Measurements from ENCODE around the gene RELCH. TPM values are rescaled to one million over a fixed set of nuclear protein-coding genes. Genes with fewer than 3 reads are reported as not detected.

RELCH gene
- total and polyA plus RNA-seq, 2 of the 13 experiments (the other 11 are each of a cell fraction or from before 2014, with no cell fraction given): 5.6 to 31.7 TPM

DNA sequence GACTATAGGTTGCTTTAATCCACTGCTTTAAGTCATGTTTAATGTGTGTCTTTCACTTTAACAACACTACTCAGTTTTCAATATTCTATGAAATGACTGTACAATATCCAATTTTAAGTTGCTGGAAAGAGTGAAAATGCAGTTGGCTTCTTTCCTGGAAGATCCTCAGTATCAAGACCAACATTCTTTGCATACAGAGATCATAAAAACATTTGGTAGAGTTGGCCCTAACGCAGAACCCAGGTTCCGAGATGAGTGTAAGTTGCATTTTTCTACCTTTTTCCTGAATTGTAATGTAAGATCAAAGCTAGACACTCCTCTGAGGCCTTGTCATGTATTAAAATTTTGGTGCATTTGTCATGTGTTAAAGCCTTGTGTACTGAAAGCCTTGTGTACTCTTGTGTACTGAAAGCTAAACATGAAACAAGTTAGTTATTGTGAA lies 95.2 kb downstream of the RELCH start (continued):
- TF ChIP-seq, protein P1, sequence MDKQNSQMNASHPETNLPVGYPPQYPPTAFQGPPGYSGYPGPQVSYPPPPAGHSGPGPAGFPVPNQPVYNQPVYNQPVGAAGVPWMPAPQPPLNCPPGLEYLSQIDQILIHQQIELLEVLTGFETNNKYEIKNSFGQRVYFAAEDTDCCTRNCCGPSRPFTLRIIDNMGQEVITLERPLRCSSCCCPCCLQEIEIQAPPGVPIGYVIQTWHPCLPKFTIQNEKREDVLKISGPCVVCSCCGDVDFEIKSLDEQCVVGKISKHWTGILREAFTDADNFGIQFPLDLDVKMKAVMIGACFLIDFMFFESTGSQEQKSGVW (CRISPR knock-in tag; IDR thresholded peaks at IDR 0.05; ENCODE audit: borderline replicate concordance): no peak

DNA sequence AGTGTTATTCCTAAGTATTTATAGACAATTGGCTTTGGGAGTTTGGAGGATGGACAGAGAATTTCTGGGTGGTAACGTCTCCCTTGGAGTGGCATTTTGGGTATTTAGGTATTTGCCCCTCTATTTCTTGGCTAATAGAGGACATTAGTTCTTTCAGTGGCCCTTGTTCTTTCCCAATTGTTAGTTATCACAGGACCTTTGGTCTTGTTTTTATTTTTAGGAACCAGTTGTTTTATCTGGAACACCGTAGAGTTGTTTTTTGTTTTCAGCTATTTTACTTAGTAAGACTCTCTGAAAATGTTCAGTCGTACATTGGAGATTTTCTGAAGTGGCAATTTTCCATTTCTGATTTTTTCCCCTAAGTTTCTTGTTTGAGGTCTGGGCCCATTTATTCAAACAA lies 97.6 kb downstream of the RELCH start:
- no peaks in the 10 kb centered on the region; a peak in 1 of 5 replicates for H3K27me3 ChIP-seq (ENCODE audit: control insufficient read depth in 1 of 2, insufficient read depth in 2 of 2, low read length in 2 of 2)
- H4K20me1 ChIP-seq (ENCODE audit: insufficient read depth, low read length): no peaks in the 10 kb centered on the region
- no peak overlapping the region for H2AFZ ChIP-seq (ENCODE audit: low read length)
- ATAC-seq: no peak
- no peak overlapping the region for H3K4me2 ChIP-seq (ENCODE audit: low read depth, low read length)
- intact Hi-C loops (cut with micrococcal nuclease; ENCODE audit: unreplicated experiment) (no loop called here), in situ Hi-C loops (cut with HindIII; ENCODE audit: extremely low pct_ligation_motif_present, low pct_unique_long_range_greater_than_20kb) (no loop called here)
- POLR2A ChIA-PET: no interaction called here
- no peak overlapping the region for H3K27ac ChIP-seq (ENCODE audit: extremely low read length, insufficient read depth, low read length)
- 95% methylated on average over 3 of the region's 3 CpGs for WGBS (ENCODE audit: low lambda C conversion rate)
- H3K4me3 ChIP-seq (replicated peaks in 1 of 3; ENCODE audit: insufficient read depth in 1 of 3, low read depth in 2 of 3, low read length in 3 of 3): no peak overlapping the region
- no peaks in the 10 kb centered on the region for H3K79me2 ChIP-seq (ENCODE audit: insufficient read depth, low read length)
- FAIRE-seq: no peak
- peaks cover 2 to 25% of the 10 kb centered on the region in 2 experiments; a peak in 4 of 5 replicates for H3K36me3 ChIP-seq (replicated peaks in 1 of 2; ENCODE audit: control insufficient read depth in 1 of 2, insufficient read depth in 2 of 2, low read length in 2 of 2)
- TF ChIP-seq SRY (CRISPR knock-in tag; IDR thresholded peaks at IDR 0.05) (no peak), MYC (CRISPR knock-in tag; IDR thresholded peaks at IDR 0.05; ENCODE audit: borderline replicate concordance) (no peak)
- H3K9ac ChIP-seq (ENCODE audit: insufficient read depth, low read depth, low read length): no peak overlapping the region
- BruUV-seq (replicated peaks): no TSS peak
- no peaks in the 10 kb centered on the region for H3K9me3 ChIP-seq (ENCODE audit: low read length)
- DNase-seq (ENCODE audit: low spot score): no peak
- CTCF ChIA-PET (ENCODE audit: low intra/inter-chr PET ratio, low total read pairs): no interaction called here
- H3K4me1 ChIP-seq (ENCODE audit: insufficient read depth, low read length): peaks cover 32% of the 10 kb centered on the region

DNA sequence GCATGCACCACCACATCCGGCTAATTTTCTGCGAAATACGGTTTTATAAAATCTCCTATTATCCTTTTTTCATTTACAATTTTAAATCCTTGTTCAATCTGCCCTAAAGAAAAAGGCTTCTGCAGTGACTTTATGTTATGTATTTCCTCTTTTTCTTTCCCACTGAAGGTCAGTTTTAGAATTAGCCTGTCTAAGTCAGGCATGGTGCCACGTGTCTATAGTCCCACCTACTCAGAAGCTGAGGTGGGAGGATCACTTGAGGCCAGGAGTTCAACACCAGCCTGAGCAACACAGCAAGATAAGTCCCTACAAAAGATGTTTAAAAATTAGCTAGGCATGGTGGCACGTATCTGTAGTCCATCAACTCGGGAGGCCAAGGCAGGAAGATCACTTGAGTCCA lies 98.2 kb downstream of the RELCH start:
- H4K20me1 ChIP-seq (ENCODE audit: insufficient read depth, low read length): no peaks in the 10 kb centered on the region
- no peak overlapping the region for H3K4me2 ChIP-seq (ENCODE audit: low read depth, low read length)
- BruUV-seq (replicated peaks): no TSS peak
- CTCF ChIA-PET (ENCODE audit: low intra/inter-chr PET ratio, low total read pairs): no interaction called here
- WGBS (ENCODE audit: low lambda C conversion rate): 95% methylated on average over 6 of the region's 6 CpGs
- peaks cover 32% of the 10 kb centered on the region for H3K4me1 ChIP-seq (ENCODE audit: insufficient read depth, low read length)
- no peak overlapping the region for H3K27ac ChIP-seq (ENCODE audit: extremely low read length, insufficient read depth, low read length)
- DNase-seq (ENCODE audit: low spot score) (no peak), ATAC-seq (no peak), FAIRE-seq (no peak)
- peaks cover 2 to 21% of the 10 kb centered on the region in 2 experiments; a peak in 4 of 5 replicates for H3K36me3 ChIP-seq (replicated peaks in 1 of 2; ENCODE audit: control insufficient read depth in 1 of 2, insufficient read depth in 2 of 2, low read length in 2 of 2)
- in situ Hi-C loops (cut with HindIII; ENCODE audit: extremely low pct_ligation_motif_present, low pct_unique_long_range_greater_than_20kb) (no loop called here), intact Hi-C loops (cut with micrococcal nuclease; ENCODE audit: unreplicated experiment) (no loop called here)
- H2AFZ ChIP-seq (ENCODE audit: low read length): no peak overlapping the region
- H3K27me3 ChIP-seq (ENCODE audit: control insufficient read depth in 1 of 2, insufficient read depth in 2 of 2, low read length in 2 of 2): no peaks in the 10 kb centered on the region; a peak in 1 of 5 replicates
- no peaks in the 10 kb centered on the region for H3K9me3 ChIP-seq (ENCODE audit: low read length)
- H3K9ac ChIP-seq (ENCODE audit: insufficient read depth, low read depth, low read length): no peak overlapping the region
- no peaks in the 10 kb centered on the region for H3K79me2 ChIP-seq (ENCODE audit: insufficient read depth, low read length)
- H3K4me3 ChIP-seq (replicated peaks in 1 of 3; ENCODE audit: insufficient read depth in 1 of 3, low read depth in 2 of 3, low read length in 3 of 3): no peak overlapping the region
- POLR2A ChIA-PET: no interaction called here
- TF ChIP-seq ZNF232 (CRISPR knock-in tag; IDR thresholded peaks at IDR 0.05; ENCODE audit: borderline replicate concordance) (no peak), FOXK2 (IDR thresholded peaks at IDR 0.05) (no peak), ZFP82 (CRISPR knock-in tag; IDR thresholded peaks at IDR 0.05; ENCODE audit: borderline replicate concordance) (no peak), ZBTB8A (CRISPR knock-in tag; IDR thresholded peaks at IDR 0.05; ENCODE audit: borderline replicate concordance, low read depth) (no peak), ZKSCAN8 (CRISPR knock-in tag; IDR thresholded peaks at IDR 0.05; ENCODE audit: borderline replicate concordance) (no peak), JUNB (CRISPR knock-in tag; IDR thresholded peaks at IDR 0.05; ENCODE audit: borderline replicate concordance) (no peak), ZSCAN22 (CRISPR knock-in tag; IDR thresholded peaks at IDR 0.05) (no peak), FOXO1 (CRISPR knock-in tag; IDR thresholded peaks at IDR 0.05) (no peak), POLR2G (IDR thresholded peaks at IDR 0.05; ENCODE audit: low read depth, low read length) (no peak), BHLHE40 (IDR thresholded peaks at IDR 0.05; ENCODE audit: low read length) (no peak)
- TF ChIP-seq, protein P2, sequence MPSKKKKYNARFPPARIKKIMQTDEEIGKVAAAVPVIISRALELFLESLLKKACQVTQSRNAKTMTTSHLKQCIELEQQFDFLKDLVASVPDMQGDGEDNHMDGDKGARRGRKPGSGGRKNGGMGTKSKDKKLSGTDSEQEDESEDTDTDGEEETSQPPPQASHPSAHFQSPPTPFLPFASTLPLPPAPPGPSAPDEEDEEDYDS (CRISPR knock-in tag; IDR thresholded peaks at IDR 0.05): no peak
- TF ChIP-seq, protein P3, sequence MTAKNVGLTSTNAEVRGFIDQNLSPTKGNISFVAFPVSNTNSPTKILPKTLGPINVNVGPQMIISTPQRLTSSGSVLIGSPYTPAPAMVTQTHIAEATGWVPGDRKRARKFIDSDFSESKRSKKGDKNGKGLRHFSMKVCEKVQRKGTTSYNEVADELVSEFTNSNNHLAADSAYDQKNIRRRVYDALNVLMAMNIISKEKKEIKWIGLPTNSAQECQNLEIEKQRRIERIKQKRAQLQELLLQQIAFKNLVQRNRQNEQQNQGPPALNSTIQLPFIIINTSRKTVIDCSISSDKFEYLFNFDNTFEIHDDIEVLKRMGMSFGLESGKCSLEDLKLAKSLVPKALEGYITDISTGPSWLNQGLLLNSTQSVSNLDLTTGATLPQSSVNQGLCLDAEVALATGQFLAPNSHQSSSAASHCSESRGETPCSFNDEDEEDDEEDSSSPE (CRISPR knock-in tag; IDR thresholded peaks at IDR 0.05): no peak
- TF ChIP-seq, protein P4, sequence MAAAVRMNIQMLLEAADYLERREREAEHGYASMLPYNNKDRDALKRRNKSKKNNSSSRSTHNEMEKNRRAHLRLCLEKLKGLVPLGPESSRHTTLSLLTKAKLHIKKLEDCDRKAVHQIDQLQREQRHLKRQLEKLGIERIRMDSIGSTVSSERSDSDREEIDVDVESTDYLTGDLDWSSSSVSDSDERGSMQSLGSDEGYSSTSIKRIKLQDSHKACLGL (CRISPR knock-in tag; IDR thresholded peaks at IDR 0.05): no peak
